GM18511 (cell line): ENCODE data around the gene PTPRA.

Experiments
- ATAC-seq: cut with Tn5 transposase; IDR thresholded peaks from one replicate; pipeline ENCODE4 v1.9.1; 2021; ENCODE audit warnings: mild to moderate bottlenecking, moderate library complexity; ENCODE audit not compliant: unreplicated experiment

The PTPRA gene

DNA sequence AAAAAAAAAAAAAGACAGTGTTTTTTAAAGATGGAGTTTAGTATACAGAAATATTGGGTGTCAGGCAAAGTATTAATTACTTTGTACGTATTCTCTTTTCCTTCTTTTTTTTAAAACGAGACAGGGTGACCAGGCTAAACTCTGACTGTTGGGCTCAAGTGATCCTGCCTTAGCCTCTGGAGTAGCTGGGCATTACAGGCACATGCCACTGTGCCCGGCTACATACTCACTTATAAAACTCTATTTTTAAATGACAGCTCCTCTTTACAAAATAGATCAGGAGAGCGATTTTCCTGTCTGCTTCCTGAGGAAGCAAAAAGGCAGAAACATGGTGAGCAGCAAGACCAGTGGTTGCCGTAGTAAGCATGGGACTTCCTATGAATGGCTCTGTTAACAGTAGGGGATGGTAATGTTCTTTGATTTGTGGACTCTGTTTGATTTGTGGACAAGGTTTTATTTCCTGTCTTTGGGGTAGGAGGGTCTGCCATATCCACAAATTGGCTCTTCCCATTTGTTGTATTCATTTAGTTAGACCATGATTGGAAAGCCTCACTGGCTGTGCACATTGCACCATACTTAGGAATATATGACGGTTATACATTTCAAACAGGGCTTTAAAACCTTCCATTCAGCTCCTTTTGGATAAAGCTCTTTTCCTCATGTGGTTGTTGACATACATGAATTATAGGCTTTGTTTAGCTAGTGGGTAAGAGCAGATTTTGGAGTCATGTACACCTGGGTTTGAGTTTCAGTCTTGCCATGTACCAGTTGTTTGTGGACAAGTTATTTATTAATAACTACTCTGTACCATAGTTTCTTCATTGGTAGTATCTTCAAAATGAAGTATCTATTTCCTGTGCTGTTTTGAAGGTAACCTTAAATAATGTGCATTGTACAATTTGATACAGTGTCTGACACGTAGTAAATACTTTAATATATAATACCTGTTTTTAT is 45.1 kb downstream of the PTPRA start:
- ATAC-seq, result no peak

DNA sequence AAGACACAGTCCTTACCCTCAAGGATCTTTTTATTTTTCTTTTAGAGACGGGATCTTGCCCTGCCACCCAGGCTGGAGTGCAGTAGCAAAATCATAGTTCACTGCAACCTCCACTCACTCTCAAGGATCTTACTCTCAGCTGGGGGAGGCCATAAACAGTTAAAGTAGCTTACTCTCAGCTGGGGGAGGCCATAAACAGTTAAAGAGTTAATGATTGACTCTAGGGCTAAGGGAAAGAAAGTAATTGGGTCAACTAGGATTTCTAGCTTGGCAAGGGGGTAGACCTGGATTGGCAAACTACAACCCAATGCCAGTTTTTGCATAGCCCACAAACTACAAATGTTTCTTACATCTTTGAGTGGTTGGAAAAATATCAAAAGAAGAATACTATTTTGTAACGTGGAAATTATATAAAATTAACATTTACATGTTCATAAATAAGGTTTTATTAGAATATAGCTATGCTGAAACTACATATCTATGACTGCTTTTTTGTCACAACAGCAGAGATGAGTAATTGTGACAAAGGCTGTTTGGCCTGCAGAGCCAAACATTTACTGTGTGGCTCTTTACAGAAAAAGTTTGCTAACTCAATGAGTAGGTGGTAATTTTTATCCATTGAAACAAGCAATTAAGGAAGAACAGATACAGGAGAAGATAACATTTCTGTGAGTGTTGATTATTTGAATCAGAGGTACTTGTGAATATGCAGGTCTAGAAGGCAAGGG is 46.4 kb downstream of the PTPRA start:
- ATAC-seq, result no peak

DNA sequence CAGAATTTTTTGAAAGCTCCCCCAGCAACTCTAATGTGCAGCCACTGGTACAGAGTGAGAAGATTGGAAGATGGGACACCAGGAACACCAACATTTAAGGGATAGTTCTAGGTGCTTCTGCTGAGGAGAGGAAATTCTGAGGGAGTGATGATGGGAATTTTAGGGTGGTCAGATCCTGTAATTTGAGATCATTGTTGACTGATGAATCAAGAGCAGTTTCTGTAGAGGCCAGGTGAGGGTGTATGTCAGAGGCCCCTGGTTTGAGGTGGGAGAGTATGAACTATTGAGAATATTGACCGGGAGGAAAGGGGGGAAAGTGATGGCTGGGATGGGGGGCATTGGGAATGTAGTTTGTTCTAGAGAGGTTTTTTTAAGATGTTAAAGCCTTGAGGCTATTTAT is 47.2 kb downstream of the PTPRA start:
- ATAC-seq, result no peak

DNA sequence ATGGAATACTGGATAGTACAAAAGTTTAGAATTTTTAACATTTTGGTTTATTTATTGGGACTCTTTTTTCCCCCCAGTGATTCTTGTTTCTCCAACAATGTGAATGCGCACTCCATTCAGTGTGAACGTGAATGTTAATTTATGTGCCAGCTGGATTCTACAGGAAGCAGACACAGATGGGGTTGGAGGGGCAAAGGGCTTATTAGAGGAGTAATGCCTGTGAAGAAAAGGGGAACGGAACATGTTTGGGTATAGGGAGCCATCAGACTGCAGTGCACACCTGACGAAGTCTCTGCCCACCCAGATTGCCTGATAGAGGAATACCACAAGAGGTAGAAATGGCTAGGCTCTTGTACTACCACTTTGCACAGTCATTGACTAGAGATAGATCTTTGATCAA is 48.2 kb downstream of the PTPRA start:
- no peak for ATAC-seq

DNA sequence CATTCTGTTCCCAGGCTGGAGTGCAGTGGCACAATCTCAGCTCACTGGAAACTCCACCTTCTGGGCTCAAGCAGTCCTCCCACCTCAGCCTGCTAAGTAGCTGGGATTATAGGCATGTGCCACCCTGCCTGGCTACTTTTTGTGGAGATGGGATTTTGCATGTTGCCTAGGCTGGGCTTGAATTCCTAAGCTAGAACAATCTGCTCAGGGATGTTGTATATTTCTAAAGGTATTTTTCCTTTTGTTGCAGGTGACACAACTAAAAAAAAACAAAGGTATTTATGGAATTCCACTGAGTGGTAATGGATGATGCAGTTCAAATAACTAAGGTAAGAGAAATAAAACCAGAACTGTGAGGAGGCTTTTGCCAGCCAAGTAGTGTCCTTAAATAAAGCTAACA is 49.7 kb downstream of the PTPRA start:
- no peak for ATAC-seq

DNA sequence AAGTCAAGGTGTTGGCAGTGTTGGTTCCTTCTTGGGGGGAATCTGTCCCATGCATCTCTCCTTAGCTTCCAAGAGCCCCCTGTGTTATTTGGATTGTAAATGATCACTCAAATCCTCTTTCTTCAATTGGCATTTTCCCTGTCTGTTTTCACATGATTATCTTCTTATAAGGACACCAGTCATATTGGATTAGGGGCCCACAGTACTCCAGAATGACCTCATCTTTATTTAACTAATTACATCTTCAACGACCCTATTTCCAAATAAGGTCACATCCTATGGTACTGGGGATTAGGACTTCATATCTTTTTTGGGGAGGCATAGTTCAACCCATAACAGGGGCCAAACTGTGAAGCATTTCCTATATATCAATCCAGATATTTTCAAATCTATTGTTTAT is 57.3 kb downstream of the PTPRA start:
- ATAC-seq, result no peak

DNA sequence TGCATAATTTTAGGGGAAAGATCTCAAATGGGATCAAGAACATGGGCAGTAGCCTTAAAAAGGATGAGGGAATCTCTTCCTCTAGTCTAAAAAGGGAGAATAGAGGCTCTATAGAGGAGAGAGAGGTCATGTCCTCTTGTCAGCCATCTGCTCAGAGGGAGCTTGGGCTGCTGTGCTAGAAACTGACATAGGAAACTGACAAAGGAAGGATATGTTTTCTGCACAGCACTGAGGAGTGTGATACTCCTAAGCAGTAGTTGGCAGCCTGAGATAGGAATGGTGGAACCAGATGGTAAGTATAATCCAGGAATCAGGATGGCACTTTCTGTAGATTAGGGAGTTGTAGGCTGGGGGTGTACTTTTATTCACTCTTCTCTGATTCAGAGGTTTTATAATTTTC is 59.2 kb downstream of the PTPRA start:
- ATAC-seq, result no peak

DNA sequence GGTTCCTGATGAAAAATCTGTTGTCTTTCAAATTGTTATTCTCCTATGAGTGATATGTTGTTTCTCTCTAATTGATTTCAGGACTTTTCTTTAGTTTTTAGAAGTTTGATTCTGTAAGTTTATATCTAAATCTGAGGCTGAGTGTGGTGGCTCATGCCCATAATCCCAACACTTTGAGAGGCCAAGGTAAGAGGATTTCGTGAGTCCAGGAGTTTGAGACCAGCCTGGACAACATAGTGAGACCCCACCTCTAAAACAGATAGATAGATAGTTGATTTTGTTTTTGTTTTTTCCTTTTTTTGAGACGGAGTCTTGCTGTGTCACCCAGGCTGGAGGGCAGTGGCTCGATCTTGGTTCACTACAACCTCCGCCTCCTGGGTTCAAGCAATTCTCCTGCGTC is 64.6 kb downstream of the PTPRA start:
- no peak for ATAC-seq

DNA sequence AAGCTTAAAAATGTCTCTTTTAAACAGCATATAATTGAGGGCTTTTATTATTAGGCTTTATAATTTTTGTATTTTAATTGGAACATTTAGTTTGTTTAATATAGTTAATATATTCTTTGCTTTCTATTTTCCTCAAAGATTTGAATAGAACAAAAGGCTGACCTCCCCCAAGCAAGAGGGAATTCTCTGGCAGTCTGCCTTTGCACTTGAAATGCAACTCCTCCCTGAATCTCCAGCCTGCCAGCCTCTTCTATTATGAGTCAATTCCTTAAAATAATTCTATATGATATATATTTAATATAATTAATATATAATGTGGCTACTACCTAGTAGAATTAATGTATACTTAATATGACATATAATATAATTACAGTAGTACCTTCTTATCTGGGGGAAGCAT is 69.2 kb downstream of the PTPRA start:
- ATAC-seq, result no peak

DNA sequence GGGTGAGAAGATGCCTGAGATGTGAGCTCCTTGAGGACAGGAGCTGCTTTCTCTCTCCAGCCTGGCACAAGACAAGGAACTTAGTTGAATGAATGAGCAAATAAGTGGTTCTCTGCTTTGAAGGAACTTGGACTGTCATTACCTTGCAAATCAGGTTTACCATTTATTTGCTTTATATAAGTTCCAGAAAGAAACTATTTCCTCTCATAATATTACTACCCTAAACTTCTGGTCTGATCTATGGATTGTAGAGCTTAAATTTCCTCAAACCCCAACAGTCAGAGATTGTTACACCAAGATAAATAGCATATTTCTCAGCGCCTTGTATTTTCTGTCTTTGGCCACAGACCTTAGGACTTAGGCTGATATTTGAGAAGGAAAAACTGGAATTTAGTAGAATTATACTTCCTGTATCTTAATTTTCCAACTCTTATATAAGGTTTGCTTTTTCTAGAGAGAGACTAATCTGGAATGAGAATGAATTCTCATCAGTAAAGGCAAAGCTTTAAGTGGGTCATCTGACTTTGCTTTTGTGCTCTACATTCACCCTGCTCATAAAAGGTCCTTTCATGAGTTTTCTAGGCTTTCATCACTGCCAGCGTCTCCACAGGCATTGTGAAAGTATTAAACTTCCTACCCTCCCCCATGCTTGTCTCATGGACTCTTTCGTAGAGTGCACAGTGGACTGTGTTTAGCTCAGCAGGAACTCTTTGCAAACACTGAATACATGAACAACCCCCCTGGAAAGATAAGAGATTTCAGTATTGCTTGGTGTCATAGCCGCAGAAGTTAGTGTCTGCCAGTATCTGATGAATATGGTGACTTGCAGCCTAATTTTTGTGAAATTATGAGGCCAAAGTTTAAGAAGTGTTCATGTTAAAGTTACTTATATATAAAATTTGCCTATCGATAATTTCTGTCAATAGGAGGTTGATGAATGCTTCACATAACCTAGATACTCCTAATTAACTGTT is 74.0 kb downstream of the PTPRA start:
- ATAC-seq, result no peak

DNA sequence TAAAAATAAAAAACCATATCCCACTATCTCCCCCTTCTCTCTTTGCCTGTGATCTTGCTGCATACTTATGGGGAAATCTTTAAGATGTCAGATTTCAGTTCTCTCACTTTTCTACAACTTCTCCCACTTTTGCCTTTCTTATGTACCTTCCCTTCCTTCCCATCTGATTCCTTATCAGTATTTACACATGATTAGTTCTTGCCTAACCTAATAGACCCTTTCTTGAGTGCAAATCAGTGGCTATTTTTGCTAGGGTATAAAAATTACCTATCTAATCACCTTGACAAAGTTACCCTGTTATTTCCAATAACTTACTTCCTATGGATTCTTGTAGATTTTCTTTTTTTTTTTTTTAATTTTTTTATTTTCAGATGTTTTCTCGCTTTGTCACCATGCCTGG is 75.7 kb downstream of the PTPRA start:
- ATAC-seq, result no peak

DNA sequence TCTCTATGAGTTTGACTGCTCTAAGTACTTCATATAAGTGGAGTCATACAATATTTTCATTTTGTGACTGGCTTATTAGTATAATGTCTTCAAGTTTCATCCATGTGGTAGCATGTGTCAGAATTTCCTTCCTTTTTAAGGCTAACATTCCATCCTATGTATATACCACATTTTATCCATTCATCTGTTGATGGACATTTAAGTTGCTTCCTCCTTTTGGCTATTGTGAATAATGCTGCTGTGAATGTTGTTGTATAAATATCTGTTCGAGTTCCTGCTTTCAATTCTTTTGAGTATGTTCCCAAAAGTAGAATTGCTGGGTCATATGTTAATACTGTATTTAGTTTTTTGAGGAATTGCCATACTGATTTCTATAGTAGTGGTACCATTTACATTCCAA is 79.5 kb downstream of the PTPRA start:
- no peak for ATAC-seq

DNA sequence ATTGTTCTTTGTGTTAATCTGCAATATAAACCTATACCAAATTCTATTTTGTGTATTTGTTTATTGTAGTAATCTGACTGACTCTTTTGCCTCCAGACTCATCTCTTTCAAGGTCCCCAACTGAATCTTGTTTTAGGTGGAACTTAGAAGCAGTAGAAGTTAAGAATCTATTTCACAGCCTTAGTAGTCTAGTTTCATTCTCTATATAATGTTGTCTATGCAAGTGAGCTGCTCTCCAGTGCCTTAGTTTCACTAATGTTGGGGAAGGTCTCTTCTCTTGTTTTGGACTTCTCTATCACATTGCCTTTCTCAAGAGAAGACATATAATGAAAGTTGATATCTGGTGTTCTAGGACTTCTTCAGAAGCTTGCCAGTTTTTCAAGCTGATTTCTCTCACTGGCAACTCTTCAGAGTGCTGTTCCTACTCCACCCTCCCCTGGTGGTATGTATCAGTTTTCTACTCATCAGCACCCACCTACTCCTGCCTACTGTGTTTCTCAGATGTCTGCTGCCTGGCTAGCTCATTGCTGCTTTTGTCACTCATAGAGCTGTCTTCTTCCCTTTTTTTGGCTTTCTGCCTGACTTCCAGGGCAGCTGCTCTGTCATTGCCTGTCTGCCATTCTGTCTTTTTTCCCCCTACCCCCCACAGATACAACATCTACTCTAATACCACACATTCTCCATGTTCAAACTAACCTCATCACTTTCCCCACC is 82.1 kb downstream of the PTPRA start:
- ATAC-seq, result peak; percentile 51

DNA sequence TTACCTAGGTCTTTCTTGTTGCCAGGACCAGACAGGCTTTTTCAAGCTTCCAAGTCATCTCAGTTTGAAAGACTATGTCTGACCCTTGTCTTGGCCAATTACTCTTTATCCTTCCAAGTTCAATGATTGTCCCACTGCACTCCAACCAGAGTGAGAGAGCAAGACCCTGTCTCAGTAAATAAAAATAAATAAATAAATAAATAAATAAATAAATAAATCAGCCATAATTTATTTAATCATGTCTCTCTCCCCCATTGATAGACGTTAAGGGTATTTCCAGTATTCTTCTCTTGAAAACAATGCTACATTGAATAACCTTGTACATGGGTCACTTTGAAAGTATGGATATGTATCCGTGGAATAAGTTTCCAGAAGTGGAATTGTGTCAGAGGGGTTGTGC is 83.2 kb downstream of the PTPRA start:
- ATAC-seq, result no peak

DNA sequence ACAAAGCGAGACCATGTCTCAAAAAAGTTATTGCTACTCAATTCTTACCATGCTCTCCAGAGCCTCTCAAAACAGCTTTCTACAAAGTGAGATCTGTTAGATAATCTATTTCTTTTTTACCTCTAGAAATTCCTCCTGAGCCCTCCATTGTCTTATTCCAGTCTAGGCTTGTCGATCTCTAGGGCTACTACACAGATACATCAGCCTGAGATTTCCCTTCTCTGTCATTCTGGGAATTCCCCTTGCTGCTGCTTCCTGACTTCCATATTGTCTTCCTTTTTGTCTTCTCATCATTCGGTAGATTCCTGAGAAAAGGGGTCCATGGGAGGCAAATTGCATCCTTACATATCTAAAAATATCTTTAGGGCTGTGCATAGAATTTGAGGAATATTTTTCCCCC is 94.6 kb downstream of the PTPRA start:
- ATAC-seq, result no peak

DNA sequence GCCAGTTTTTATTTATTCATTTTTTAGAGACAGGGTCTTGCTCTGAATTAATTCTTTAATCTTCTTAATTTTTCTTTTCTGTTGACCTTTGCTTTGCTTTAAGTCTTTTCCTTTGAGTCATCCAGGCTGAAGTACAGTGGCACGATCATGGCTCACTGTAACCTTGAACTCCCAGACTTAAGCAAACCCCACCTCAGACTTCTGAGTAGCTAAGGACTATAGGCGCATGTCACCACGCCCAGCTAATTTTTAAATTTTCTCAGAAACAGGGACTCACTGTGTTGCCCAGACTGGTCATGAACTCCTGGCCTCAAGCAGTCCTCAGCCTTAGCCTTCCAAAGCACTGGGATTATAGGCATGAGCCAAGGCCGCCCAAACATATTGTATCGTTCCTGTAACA is 98.8 kb downstream of the PTPRA start:
- ATAC-seq, result no peak

DNA sequence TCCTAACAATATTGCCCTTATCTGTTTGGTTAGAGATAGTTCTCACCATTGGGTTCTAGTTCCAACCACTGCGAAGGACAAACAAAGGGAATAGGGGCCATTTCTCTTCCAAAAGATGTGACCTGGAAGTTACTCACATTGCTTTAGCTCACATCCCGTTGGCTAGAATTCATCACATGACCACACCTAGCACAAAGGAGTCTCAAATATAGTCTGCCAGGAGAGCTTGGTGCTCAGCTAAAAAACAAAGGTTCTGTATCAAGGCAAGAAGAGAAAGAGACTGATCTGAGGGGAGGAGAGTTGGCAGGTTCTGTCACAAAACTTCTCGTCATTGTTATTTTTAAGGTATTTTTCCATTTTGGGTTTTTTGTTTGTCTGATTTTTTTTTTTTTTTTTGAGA is 100.3 kb downstream of the PTPRA start:
- no peak for ATAC-seq

DNA sequence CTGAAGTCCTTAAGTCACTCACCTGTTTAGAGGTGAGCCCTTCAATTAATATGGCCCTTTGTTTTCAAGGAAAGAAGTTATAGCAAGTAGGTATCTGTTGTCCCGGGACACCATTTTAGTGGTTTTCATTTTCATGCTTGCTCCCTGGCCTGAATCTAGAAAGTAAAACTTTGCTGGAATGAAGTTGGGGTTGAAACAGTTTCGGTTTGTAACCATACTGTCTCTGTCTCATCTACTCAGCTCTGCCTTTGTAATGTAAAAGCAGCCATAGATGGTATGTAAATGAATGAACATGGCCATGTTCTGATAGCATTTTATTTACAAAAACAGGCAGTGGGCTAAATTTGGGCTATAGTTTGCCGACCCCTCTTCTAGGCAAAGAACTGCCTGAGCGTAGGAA is 105.2 kb downstream of the PTPRA start:
- no peak for ATAC-seq

DNA sequence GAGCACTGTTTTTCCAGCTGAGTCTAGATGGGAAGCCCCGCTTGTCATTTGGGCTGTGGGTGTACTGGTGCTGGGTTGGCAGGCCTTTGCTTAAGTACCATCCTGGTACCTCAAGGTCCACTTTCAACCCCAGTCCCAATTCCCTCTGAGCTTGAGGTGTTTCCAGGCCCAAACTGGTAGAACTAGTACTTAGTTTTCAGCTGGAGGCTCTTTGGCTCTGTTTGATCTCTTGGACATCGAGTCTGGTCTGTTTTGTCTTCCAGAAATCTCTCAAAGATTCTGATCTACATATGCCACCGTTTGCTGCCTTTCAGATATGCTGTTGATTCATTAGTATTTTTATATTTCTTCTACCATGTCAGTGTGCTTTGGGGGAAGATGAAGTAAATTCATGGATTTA is 108.4 kb downstream of the PTPRA start:
- ATAC-seq, result no peak

DNA sequence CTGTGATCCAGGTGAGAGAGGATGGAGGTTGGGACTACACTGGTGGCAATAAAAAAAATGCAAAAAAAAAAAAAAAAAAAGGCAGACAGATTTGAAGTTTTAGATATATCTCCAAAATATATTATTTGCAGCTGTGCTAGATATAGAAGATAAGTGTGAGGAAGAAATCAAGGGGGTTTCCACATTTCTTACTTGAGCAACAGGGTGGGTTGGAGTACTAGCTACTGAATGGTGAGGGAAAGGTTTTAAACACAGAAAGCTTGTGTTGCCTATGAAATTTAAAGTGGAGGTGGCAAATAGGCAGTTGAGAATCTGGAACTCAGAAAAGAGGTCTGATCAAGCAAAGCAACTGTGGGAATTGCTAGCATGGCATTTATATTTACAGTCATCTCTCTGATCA is 110.2 kb downstream of the PTPRA start:
- ATAC-seq, result peak; percentile 14
